ENCODE measurements around the gene CCDC61. TPM values are rescaled to one million over a fixed set of nuclear protein-coding genes. Genes with fewer than 3 reads are reported as not detected.

CCDC61 gene
- polyA plus RNA-seq, 3 donors, result 13.8 to 14.8 (median 14.1) TPM

DNA sequence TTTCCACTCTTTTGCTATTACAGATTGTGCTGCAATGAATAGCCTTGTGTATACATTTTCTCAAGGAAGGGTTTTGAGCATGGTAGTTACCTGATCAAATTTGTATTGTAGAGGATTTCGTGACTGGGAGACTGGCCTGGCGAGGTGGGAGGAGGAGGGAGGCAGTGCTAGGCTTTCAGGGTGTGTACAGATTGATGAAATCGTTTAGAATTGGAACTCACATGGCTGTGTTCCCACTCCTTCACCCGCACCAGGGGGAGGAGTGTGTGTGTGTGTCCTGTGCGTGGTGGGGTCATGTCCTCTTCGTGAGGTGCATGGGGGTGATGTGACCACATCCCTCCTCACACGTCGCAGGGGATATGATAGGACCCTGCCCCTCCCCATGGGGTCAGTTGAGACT, 19.3 kb downstream of the CCDC61 start:
- no peak for DNase-seq

DNA sequence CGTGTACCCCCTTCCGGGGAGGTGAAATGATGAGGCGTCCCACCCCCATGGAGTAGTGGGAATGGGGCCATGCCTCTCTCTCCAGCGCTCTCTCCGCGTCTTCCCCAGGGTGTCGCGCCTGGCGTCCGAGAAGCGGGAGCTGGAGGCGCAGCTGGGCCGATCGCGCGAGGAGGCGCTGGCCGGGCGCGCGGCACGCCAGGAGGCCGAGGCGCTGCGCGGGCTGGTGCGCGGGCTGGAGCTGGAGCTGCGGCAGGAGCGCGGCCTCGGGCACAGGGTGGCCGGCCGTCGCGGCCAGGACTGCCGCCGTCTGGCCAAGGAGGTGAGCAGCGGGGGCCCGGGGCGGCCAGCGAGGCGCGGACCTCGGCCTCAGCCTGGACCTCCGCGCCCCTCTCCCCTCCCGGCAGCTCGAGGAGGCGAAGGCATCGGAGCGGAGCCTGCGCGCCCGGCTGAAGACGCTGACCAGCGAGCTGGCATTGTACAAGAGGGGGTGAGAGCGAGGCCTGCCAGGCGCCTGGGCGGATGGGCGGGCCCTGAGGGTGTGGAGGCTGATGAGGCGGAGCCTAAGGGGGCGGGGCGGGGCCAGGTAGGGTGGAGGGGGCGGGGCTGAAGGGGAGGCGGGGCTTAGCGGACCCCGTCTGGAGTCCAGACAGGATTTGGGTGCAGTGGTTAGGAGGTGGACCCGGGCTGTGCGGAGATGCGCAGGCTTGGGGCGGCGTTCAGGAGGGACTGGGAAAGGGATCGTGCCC, 19.8 kb downstream of the CCDC61 start:
- DNase-seq, result peak; percentile 68

DNA sequence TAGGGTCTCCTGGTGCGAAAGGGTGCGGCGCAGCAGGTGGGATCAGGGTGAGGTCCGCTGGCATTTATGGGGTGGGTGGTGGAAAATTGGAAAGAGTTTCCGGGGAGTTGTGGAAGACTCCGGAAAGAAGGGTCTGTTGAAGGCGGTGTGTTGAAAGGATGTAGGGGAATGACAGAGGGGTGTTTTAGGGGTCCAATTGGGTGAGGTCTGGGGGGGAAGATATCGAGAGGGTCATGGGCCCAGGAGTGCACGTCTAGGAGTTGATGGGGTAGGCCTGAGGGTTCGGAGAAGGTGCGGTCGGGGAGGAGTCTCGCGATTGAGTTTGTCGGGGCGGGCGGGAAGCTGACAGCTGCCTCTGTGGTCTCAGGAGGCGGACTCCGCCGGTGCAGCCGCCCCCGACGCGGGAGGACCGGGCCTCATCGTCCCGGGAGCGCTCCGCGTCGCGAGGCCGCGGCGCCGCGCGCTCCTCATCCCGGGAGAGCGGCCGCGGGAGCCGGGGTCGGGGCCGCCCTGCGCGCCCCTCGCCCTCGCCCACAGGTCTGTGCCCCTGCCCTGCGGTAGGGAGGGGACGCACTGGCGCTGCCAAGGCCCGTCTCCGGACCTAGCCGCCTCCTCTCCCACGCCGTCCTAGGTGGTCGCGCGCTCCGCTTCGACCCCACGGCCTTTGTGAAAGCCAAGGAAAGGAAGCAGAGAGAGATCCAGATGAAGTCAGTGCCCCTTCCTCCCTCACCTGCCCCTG, 20.6 kb downstream of the CCDC61 start:
- no peak for DNase-seq

GRCh38 chr19:46016426-46017094, 21.3 kb downstream of the CCDC61 start:
- DNase-seq, result peak; percentile 75

- no peak for DNase-seq
Observed at GRCh38 chr19:46017095-46017429, 21.8 kb downstream of the CCDC61 start.

- no peak for DNase-seq
Observed at GRCh38 chr19:46017874-46018675, 22.8 kb downstream of the CCDC61 start.

GRCh38 chr19:46018729-46019251, 23.5 kb downstream of the CCDC61 start:
- DNase-seq, result no peak

DNA sequence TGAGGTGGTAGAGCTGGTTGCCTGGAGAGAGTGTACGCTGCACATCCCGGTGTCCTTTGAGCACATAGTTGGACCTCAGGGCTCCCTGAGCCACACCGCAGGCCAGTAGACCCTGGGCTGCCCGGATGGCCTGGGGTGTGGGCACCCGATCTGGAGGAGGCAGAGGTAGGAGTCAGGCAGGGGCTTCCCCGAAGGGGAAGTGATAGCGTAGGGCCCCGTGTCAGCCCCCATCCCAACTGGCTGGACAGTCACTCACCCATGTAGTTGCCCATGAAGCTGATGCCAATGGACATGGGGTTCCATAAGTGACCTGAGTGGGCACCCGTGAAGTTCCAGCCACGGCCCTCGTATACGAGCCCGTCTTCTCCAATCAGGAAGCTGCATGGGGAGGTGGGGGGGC, 24.0 kb downstream of the CCDC61 start:
- no peak for DNase-seq

DNA sequence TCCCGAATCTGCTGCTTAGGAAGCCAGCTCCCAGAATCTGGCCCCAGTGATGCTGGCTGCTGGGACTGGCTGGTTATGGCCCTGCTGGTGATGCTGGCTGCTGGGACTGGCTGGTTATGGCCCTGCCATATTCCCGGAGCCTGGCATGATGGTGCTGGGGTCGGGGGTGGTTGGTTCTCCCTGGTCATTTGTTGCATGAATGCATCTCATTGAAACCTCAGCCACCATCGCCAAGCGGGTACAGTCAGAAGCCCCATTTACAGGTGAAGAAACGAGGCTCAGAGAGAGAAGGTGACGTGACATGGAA, 25.5 kb downstream of the CCDC61 start:
- no peak for DNase-seq

GRCh38 chr19:46021531-46022041, 26.3 kb downstream of the CCDC61 start:
- DNase-seq, result no peak

DNA sequence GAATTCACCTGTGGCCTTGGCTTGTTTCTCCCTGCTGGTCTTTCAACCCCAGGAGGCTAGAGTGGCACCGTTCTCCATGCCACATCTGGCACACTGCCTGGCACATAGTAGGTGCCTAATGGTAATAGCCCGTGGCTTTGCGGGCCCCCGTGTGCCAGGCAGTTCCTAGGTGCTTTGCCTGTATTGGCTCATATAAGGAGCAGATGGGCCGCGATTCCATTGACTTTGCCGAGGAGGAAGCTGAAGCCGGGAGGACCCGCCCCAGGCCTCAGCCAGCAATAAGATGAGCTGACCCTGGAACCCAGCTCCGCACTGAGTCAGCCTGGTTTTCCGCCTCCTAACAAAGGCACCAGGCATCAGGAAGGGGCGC, 26.8 kb downstream of the CCDC61 start:
- no peak for DNase-seq

GRCh38 chr19:46022431-46023310, 27.4 kb downstream of the CCDC61 start, which contains the start of gene PGLYRP1:
Gene PGLYRP1, minus strand, starts transcription at chr19:46023053. Its CDS starts 32 bp downstream, at chr19:46023021.
- DNase-seq, result no peak

- DNase-seq, result no peak
Observed at GRCh38 chr19:46023311-46023779, 28.1 kb downstream of the CCDC61 start.

DNA sequence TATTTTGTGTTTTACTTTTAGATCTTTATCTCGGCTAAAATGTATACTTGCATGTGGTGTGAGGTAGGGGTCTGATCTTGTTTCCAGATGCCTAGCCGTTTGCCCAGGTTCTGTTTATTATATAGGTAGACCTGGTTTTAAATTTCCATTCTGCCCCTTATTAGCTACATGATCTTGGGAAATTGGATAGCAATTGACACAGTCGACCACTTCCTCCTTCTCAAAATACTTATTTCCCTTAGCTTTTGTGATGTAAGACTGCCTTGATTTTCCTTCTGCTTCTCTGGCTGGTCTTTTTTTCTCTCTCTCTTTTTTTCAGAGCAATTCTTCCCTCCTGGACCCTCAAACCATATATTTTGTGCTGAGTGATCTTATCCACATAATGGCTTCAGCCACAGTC, 30.6 kb downstream of the CCDC61 start:
- no peak for DNase-seq

DNA sequence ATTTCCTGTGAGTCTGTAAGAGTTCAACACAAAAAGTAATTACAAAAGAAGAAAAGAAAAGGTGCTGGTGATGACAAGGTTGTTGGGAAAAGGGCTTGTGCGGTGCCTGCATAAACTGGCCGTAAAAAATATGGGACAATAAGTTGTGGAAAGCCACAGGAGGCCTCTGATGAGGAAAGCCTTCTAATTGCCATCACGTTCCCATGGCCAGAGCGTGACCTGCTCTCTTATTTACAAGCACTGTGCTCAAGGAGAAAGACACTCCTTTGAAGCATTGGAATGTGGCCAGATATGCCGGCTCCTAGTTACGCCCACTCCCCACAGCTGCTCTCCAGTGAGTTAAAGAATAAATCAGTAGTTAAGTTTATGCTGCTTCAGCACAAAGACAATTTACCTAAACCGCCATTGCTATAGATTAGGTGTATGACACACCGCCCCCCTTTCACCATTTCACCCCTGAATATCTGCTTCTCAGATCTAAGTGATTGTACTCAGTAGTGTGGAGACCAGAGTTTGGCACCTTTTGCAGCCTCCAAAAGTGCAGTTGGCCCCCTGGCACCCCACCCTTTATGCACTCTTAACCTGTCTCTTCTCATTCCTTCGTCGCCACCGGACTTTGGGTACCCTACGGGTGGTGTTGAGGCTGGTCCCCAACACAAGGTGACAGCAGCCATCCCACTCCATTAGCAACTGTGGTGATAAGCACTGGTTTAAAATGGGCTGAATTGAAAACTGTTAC, 35.7 kb downstream of the CCDC61 start:
- DNase-seq, result peak; percentile 34

GRCh38 chr19:46031781-46032596, 36.7 kb downstream of the CCDC61 start:
- no peak for DNase-seq

GRCh38 chr19:46032597-46033025, 37.3 kb downstream of the CCDC61 start:
- DNase-seq, result no peak

GRCh38 chr19:46033401-46033800, 38.1 kb downstream of the CCDC61 start:
- no peak for DNase-seq

- no peak for DNase-seq
Observed at GRCh38 chr19:46035546-46035945, 40.3 kb downstream of the CCDC61 start.
